Testis (tissue), 3 donors: ENCODE measurements around the gene HTR3B. TPM values are rescaled to one million over a fixed set of nuclear protein-coding genes. Genes with fewer than 3 reads are reported as not detected.
A peak's percentile ranks its signal among the peaks of the same experiment; 100 is the strongest.

Experiments
- DNase-seq: peaks from one replicate; pipeline ENCODE4 v3.0.0-alpha.2; 2019
- H3K27ac ChIP-seq, 2 donors: fragments of 200-600 bp; sonication (generic); one replicate each; pipeline ENCODE4 v1.5.1; 2019
- H3K27me3 ChIP-seq: fragments of 200-600 bp; sonication (generic); one replicate; pipeline ENCODE4 v1.5.1; 2019
- H3K36me3 ChIP-seq: fragments of 200-600 bp; sonication (generic); one replicate; pipeline ENCODE4 v1.5.1; 2017; ENCODE audit warnings: low read depth; ENCODE audit errors: missing control alignments
- H3K4me1 ChIP-seq: fragments of 200-600 bp; sonication (generic); one replicate; pipeline ENCODE4 v1.5.1; 2019
- H3K4me3 ChIP-seq, 2 donors: fragments of 200-600 bp; sonication (generic); one replicate each; pipeline ENCODE4 v1.5.1; 2017 to 2019
- H3K9me3 ChIP-seq: fragments of 200-600 bp; sonication (generic); one replicate; pipeline ENCODE4 v1.5.1; 2017
- CTCF ChIP-seq, 3 experiments: fragments of 450-650 bp in 2 of 3; fragments of 200-600 bp in 1 of 3; sonication (generic) in 1 of 3; IDR thresholded peaks; one replicate each; pipeline ENCODE4 v1.5.1; 2016 to 2019; ENCODE audit warnings: antibody characterized with exemption in 3 of 3, mild to moderate bottlenecking in 2 of 3, moderate library complexity in 1 of 3
- POLR2A ChIP-seq: fragments of 450-650 bp; IDR thresholded peaks from one replicate; pipeline ENCODE4 v1.6.1; 2017; ENCODE audit warnings: antibody characterized with exemption, mild to moderate bottlenecking, moderate library complexity
- WGBS, 2 donors: methylation state at CpG; one replicate each; pipeline ENCODE4 v1.1.5; 2018; 5-methylcytosine and 5-hydroxymethylcytosine counted together
- intact Hi-C: fragments of 100-400 bp; cut with DNase I; formaldehyde crosslinking; loops from one replicate; pipeline ENCODE4 v1.15.1; 2023; ENCODE audit warnings: low total_unique reads
- polyA plus RNA-seq: library from polyadenylated mRNA; stranded (reverse); fragments of 350-450 nt; fragmentation: Illumina TruSeq; extraction: RNeasy Lipid Tissue Mini Kit (QIAGEN cat#74804); gene quantifications from one replicate; pipeline ENCODE4 v1.2.3, GENCODE V29; 2014; ENCODE audit warnings: low read depth, low replicate concordance; ENCODE audit not compliant: insufficient read depth
- total RNA-seq, 2 donors: library from RNA; depleted of rRNA; stranded (reverse); fragments of >200 nt; gene quantifications; one replicate each; pipeline ENCODE4 v1.2.3, GENCODE V29; 2016

Gene HTR3B
- total and polyA plus RNA-seq, 3 donors from 2014 or later = 1.1 to 2.9 (median 1.7) TPM

DNA sequence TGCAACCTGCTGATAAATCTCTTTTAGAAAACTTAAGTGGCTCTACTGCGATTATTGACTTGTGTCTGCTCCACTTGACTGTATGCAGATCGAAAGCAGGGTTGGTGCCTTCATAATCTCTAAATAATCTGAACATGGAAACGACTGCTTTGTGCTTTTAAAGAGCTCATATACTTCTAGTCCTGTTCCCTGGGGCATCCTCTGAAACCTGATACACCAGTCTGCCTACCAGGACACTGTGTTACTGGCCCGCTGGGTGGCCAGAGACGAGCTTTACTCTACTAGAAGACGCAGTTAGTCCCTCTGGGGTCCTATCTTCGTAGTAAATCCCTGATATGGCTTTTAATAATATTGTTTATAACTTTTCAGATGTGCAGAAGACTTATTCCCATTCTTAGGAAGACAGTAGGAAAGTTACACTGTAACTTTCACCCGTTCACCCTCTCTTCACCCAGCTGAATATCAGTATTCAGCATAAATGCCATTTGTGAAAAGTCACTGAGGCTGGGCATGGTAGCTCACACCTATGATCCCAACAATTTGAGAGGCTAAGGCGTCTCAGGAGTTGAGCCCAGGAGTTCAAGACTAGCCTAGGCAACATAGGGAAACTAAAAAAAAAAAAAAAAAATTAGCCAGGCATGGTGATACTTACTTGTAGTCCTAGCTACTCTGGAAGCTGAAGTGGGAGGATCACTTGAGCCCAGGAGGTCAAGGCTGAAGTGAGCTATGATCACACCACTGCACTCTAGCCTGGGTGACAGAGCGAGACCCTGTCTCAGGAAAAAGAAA lies 9.0 kb upstream of the HTR3B start:
- H3K9me3 ChIP-seq = no peaks in the 10 kb centered on the region
- intact Hi-C loops = loop anchor here (10.0 kb wide), 1 partner anchor 369 kb away; no protein-coding TSS in a partner anchor

GRCh38 chr11:113896156-113896879 lies 8.3 kb upstream of the HTR3B start:
- Histone ChIP-seq H3K27ac (no peak overlapping the region), H3K36me3 (no peaks in the 10 kb centered on the region), H3K4me1 (peaks cover 9% of the 10 kb centered on the region), H3K9me3 (no peaks in the 10 kb centered on the region), H3K27me3 (no peaks in the 10 kb centered on the region), H3K4me3 (no peak overlapping the region)
- TF ChIP-seq CTCF (IDR thresholded peaks at IDR 0.05) = peak; percentile 64 to 76 (median 70)
- no peak for TF ChIP-seq POLR2A
- intact Hi-C loops = loop anchor here (10.0 kb wide), 1 partner anchor 368 kb away; no protein-coding TSS in a partner anchor
- DNase-seq = peak; percentile 66
- WGBS, 2 donors = 42 to 47% methylated on average over 10 of the region's 10 CpGs

More for the DNA sequence above, 9.0 kb upstream of the HTR3B start:
- Histone ChIP-seq H3K27ac (peak overlapping the region in 1 of 2 donors; percentile 54), H3K27me3 (no peaks in the 10 kb centered on the region), H3K4me3 (no peak overlapping the region), H3K36me3 (no peaks in the 10 kb centered on the region), H3K4me1 (peaks cover 9% of the 10 kb centered on the region)
- WGBS, 2 donors = 41 to 47% methylated on average over 10 of the region's 10 CpGs
- TF ChIP-seq CTCF (IDR thresholded peaks at IDR 0.05) = no peak
- TF ChIP-seq POLR2A = no peak
- DNase-seq = peak; percentile 25

DNA sequence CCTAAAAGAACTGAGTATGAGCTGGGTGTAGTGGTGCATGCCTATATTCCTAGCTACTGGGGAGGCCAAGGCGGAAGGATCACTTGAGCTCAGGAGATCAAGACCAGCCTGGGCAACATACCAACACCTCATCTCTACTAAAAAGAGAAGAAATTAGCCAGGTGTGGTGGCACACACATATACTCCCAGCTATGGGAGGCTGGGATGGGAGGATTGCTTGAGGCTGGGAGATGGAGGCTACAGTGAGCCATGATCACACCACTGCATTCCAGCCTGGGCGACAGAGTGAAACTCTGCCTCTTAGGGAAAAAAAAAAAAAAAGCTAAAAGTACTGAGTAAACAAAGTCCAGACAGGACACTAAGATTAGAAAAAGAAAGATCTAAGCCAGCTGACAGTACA lies 3.5 kb upstream of the HTR3B start:
- intact Hi-C loops = no loop called here
- no peaks in the 10 kb centered on the region for H3K36me3 ChIP-seq
- 95% methylated on average over 2 of the region's 2 CpGs for WGBS, 2 donors
- H3K9me3 ChIP-seq = no peaks in the 10 kb centered on the region
- H3K27me3 ChIP-seq = no peaks in the 10 kb centered on the region
- no peak overlapping the region for H3K27ac ChIP-seq
- TF ChIP-seq CTCF (IDR thresholded peaks at IDR 0.05) (no peak), POLR2A (no peak)
- peaks cover under 1% of the 10 kb centered on the region for H3K4me1 ChIP-seq
- no peak for DNase-seq
- no peak overlapping the region for H3K4me3 ChIP-seq

- H3K4me1 ChIP-seq = no peaks in the 10 kb centered on the region
- no peaks in the 10 kb centered on the region for H3K27me3 ChIP-seq
- no peak overlapping the region for H3K4me3 ChIP-seq
- intact Hi-C loops = no loop called here
- H3K36me3 ChIP-seq = no peaks in the 10 kb centered on the region
- 63 to 65% methylated on average over 4 of the region's 4 CpGs for WGBS, 2 donors
- no peak for DNase-seq
- H3K27ac ChIP-seq = no peak overlapping the region
- H3K9me3 ChIP-seq = no peaks in the 10 kb centered on the region
- TF ChIP-seq CTCF (IDR thresholded peaks at IDR 0.05) (no peak), POLR2A (no peak)
Observed at GRCh38 chr11:113906038-113906437, 1.4 kb downstream of the HTR3B start.
